Activated CD8-positive, alpha-beta memory T cell treated with anti-CD3 and anti-CD28 coated beads for 1 hour (primary cell): ENCODE results near the gene CDC123.
"Not testable (repeated sequence)": the region's sequence is repeated elsewhere in the genome, so short reads cannot be mapped to it uniquely, and the experiment has no call there.

ENCODE experiments used
- DNase-seq, 2 donors: peaks; one replicate each; pipeline ENCODE4 v3.0.0-alpha.2; 2020; ENCODE audit warnings: low read depth in 1 of 2; ENCODE audit errors: extremely low read depth in 1 of 2

Gene CDC123

GRCh38 chr10:12195603-12196506, at the start of gene CDC123, which contains the start of gene NUDT5:
Gene CDC123, plus strand, starts transcription at chr10:12196188. Its CDS starts 58 bp downstream, at chr10:12196246.
Gene NUDT5, minus strand, starts transcription at chr10:12195891. Its CDS starts 9,600 bp downstream, at chr10:12186291.
- DNase-seq: peak; percentile 54 to 70

GRCh38 chr10:12150163-12150562, 45.8 kb upstream of the CDC123 start:
- no peak for DNase-seq

GRCh38 chr10:12154516-12154915, 41.5 kb upstream of the CDC123 start:
- DNase-seq: no peak

GRCh38 chr10:12156367-12157123, 39.4 kb upstream of the CDC123 start:
- no peak for DNase-seq

- no peak for DNase-seq
Observed at GRCh38 chr10:12158111-12158510, 37.9 kb upstream of the CDC123 start.

- DNase-seq: no peak
Observed at GRCh38 chr10:12160664-12161063, 35.3 kb upstream of the CDC123 start.

- DNase-seq: no peak
Observed at GRCh38 chr10:12162927-12163326, 33.1 kb upstream of the CDC123 start.

- DNase-seq: no peak
Observed at GRCh38 chr10:12164085-12164484, 31.9 kb upstream of the CDC123 start.

- DNase-seq: no peak
Observed at GRCh38 chr10:12165036-12165435, 31.0 kb upstream of the CDC123 start.

- no peak for DNase-seq
Observed at GRCh38 chr10:12165999-12166775, 29.8 kb upstream of the CDC123 start.

GRCh38 chr10:12171512-12171911, 24.5 kb upstream of the CDC123 start:
- not testable (repeated sequence) for DNase-seq

GRCh38 chr10:12177642-12178041, 18.3 kb upstream of the CDC123 start:
- no peak for DNase-seq

- DNase-seq: no peak
Observed at GRCh38 chr10:12179606-12180170, 16.3 kb upstream of the CDC123 start.

- DNase-seq: no peak
Observed at GRCh38 chr10:12180221-12180974, 15.6 kb upstream of the CDC123 start.

GRCh38 chr10:12181065-12181775, 14.8 kb upstream of the CDC123 start:
- peak; percentile 19 to 37 for DNase-seq

- no peak for DNase-seq
Observed at GRCh38 chr10:12184165-12184564, 11.8 kb upstream of the CDC123 start.

- no peak for DNase-seq
Observed at GRCh38 chr10:12186323-12186722, 9.7 kb upstream of the CDC123 start.

GRCh38 chr10:12187321-12187905, 8.6 kb upstream of the CDC123 start:
- DNase-seq: no peak

GRCh38 chr10:12188656-12189055, 7.3 kb upstream of the CDC123 start:
- no peak for DNase-seq
